Neural progenitor cell (in vitro differentiated cells): ENCODE data around the gene RAMP1.

ENCODE experiments used
- EZH2 ChIP-seq: fragments of 200-600 bp; sonication (generic); IDR thresholded peaks from 2 replicates; pipeline ENCODE4 v1.6.1; 2017; ENCODE audit warnings: antibody characterized with exemption, mild to moderate bottlenecking, moderate library complexity
- EZH2phosphoT487 ChIP-seq: fragments of 200-600 bp; sonication (generic); IDR thresholded peaks from 2 replicates; pipeline ENCODE4 v1.6.1; 2017; ENCODE audit warnings: antibody characterized with exemption
- TF ChIP-seq, protein P1 (sequence below): fragments of 200-600 bp; sonication (generic); IDR thresholded peaks from 2 replicates; pipeline ENCODE4 v1.5.1; 2017; ENCODE audit warnings: antibody characterized with exemption, mild to moderate bottlenecking

DNA sequence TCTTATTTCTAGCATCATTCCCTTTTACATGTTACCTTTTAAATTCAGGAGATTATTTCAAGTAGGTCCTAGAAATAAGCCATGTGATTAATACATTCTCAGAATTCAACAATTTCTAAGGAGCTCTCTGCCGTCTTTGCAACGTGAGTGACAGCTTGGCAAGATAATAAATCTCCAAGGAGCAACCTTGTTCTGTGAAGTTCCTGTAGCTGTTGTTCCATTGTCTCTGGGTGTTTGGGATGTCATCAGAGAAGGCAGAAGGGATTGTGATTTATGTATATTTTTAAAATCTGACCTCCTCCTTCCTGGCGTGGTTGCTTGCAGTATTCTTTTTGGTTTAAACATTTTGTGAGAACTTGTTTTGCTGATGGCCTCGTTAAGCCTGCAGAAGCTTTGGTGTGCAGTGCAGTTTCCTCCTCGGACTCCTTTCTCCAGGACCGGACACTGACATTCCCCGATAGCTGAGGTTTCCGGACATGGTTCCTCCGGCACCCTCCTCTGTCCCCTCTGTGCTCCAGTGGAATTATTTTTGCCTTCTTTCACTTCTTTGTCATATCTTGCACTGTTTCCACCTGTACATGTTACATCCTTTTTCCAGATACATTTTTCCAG, 33.7 kb downstream of the RAMP1 start:
- TF ChIP-seq, protein P1, sequence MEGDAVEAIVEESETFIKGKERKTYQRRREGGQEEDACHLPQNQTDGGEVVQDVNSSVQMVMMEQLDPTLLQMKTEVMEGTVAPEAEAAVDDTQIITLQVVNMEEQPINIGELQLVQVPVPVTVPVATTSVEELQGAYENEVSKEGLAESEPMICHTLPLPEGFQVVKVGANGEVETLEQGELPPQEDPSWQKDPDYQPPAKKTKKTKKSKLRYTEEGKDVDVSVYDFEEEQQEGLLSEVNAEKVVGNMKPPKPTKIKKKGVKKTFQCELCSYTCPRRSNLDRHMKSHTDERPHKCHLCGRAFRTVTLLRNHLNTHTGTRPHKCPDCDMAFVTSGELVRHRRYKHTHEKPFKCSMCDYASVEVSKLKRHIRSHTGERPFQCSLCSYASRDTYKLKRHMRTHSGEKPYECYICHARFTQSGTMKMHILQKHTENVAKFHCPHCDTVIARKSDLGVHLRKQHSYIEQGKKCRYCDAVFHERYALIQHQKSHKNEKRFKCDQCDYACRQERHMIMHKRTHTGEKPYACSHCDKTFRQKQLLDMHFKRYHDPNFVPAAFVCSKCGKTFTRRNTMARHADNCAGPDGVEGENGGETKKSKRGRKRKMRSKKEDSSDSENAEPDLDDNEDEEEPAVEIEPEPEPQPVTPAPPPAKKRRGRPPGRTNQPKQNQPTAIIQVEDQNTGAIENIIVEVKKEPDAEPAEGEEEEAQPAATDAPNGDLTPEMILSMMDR: no peak
- no peak for TF ChIP-seq EZH2
- no peak for TF ChIP-seq EZH2phosphoT487
